Measurements from ENCODE around the gene HNRNPF.

The HNRNPF gene

GRCh38 chr10:43374194-43374593 lies 34.8 kb downstream of the HNRNPF start:
- no peaks in the 10 kb centered on the region for H3K36me3 ChIP-seq (ENCODE audit: insufficient read depth, low read length)
- no peak; the same call in 2 of the 3 replicates for ATAC-seq (ENCODE audit: insufficient read depth, low read depth)
- TF ChIP-seq, protein P1, sequence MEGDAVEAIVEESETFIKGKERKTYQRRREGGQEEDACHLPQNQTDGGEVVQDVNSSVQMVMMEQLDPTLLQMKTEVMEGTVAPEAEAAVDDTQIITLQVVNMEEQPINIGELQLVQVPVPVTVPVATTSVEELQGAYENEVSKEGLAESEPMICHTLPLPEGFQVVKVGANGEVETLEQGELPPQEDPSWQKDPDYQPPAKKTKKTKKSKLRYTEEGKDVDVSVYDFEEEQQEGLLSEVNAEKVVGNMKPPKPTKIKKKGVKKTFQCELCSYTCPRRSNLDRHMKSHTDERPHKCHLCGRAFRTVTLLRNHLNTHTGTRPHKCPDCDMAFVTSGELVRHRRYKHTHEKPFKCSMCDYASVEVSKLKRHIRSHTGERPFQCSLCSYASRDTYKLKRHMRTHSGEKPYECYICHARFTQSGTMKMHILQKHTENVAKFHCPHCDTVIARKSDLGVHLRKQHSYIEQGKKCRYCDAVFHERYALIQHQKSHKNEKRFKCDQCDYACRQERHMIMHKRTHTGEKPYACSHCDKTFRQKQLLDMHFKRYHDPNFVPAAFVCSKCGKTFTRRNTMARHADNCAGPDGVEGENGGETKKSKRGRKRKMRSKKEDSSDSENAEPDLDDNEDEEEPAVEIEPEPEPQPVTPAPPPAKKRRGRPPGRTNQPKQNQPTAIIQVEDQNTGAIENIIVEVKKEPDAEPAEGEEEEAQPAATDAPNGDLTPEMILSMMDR (IDR thresholded peaks at IDR 0.05; ENCODE audit: borderline replicate concordance, extremely low read depth, low read length, poor library complexity, severe bottlenecking), result no peak
- TF ChIP-seq EZH2 (IDR thresholded peaks at IDR 0.05; ENCODE audit: borderline replicate concordance, low read depth, low read length, severe bottlenecking), result no peak
- no peaks in the 10 kb centered on the region for H3K4me1 ChIP-seq (ENCODE audit: insufficient read depth, low read length)
- H3K9me3 ChIP-seq (ENCODE audit: insufficient read depth, low read length, severe bottlenecking), result no peaks in the 10 kb centered on the region
- H4K20me1 ChIP-seq (ENCODE audit: insufficient read depth, low read length), result no peaks in the 10 kb centered on the region
- H3K27ac ChIP-seq (ENCODE audit: low read length), result no peak overlapping the region
- DNase-seq, result no peak
- H3K4me3 ChIP-seq (ENCODE audit: low read depth in 1 of 2, low read length in 2 of 2), result no peak overlapping the region
- H3K27me3 ChIP-seq (ENCODE audit: insufficient read depth, low read length, poor library complexity), result no peaks in the 10 kb centered on the region
- no peak overlapping the region for H3K9ac ChIP-seq (ENCODE audit: low read depth, low read length)
- H2AFZ ChIP-seq (ENCODE audit: low read depth, low read length), result no peak overlapping the region
- H3K4me2 ChIP-seq (ENCODE audit: insufficient read depth, low read length), result no peak overlapping the region
- H3K79me2 ChIP-seq (ENCODE audit: insufficient read depth, low read length), result no peaks in the 10 kb centered on the region

DNA sequence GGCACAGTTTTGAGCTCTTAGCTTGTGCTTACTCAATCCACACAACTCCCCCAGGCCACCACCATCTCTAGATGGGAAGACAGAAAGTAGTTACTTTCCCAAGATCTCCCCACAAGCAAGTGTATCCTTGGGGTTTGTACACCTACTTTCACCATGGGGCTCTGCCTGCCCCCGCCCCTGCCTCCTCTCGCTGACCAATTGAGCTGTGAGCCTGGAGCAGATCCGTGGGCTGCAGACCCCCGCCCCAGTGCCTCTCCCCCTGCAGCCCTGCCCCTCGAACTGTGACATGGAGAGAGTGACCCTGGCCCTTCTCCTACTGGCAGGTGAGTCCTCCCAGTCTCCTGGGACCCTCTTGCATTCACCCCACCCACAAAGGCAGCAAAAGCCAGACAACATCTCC lies 35.5 kb downstream of the HNRNPF start:
- H3K4me1 ChIP-seq (ENCODE audit: insufficient read depth, low read length), result no peaks in the 10 kb centered on the region
- no peak for DNase-seq
- H3K4me3 ChIP-seq (ENCODE audit: low read depth in 1 of 2, low read length in 2 of 2), result no peak overlapping the region
- no peak overlapping the region for H3K9ac ChIP-seq (ENCODE audit: low read depth, low read length)
- TF ChIP-seq, protein P1 (IDR thresholded peaks at IDR 0.05; ENCODE audit: borderline replicate concordance, extremely low read depth, low read length, poor library complexity, severe bottlenecking), result no peak
- TF ChIP-seq EZH2 (IDR thresholded peaks at IDR 0.05; ENCODE audit: borderline replicate concordance, low read depth, low read length, severe bottlenecking), result no peak
- no peaks in the 10 kb centered on the region for H3K9me3 ChIP-seq (ENCODE audit: insufficient read depth, low read length, severe bottlenecking)
- H3K79me2 ChIP-seq (ENCODE audit: insufficient read depth, low read length), result no peaks in the 10 kb centered on the region
- ATAC-seq (ENCODE audit: insufficient read depth, low read depth), result no peak
- H3K27ac ChIP-seq (ENCODE audit: low read length), result no peak overlapping the region
- H3K4me2 ChIP-seq (ENCODE audit: insufficient read depth, low read length), result no peak overlapping the region
- H4K20me1 ChIP-seq (ENCODE audit: insufficient read depth, low read length), result no peaks in the 10 kb centered on the region
- H3K36me3 ChIP-seq (ENCODE audit: insufficient read depth, low read length), result no peaks in the 10 kb centered on the region
- no peaks in the 10 kb centered on the region for H3K27me3 ChIP-seq (ENCODE audit: insufficient read depth, low read length, poor library complexity)
- H2AFZ ChIP-seq (ENCODE audit: low read depth, low read length), result no peak overlapping the region

DNA sequence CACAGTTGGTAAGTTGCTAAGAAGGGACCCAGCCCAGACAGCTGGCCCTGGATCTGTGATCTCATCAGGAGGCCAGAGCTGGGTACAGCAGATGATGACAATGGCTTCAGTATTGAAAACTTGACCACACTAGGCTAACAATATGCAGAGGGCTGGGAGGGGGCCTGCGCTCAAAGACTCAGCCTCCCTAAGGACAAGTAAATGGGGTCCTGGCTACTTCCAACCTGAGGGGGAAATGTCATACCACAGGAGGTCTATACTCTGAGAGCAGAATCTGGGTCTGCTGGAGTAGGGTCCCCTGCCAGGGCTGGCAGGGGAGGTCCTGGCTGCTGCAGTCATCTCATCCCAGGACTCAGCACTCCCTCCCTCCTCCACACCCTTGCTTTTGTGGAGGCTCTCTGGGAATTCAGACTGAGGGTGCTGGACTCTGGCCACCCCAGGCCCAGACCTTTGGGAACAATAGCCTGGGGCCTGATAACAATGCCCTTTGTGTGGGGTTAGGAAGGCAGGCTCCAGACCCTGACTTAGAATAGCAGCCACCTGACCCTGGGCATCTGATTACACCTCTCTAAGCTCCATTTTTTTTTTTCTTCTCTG lies 36.1 kb downstream of the HNRNPF start:
- Histone ChIP-seq H4K20me1 (ENCODE audit: insufficient read depth, low read length) (no peaks in the 10 kb centered on the region), H3K27ac (ENCODE audit: low read length) (no peak overlapping the region), H3K4me2 (ENCODE audit: insufficient read depth, low read length) (no peak overlapping the region), H3K4me3 (ENCODE audit: low read depth in 1 of 2, low read length in 2 of 2) (no peak overlapping the region), H3K9me3 (ENCODE audit: insufficient read depth, low read length, severe bottlenecking) (no peaks in the 10 kb centered on the region), H3K27me3 (ENCODE audit: insufficient read depth, low read length, poor library complexity) (no peaks in the 10 kb centered on the region), H3K79me2 (ENCODE audit: insufficient read depth, low read length) (no peaks in the 10 kb centered on the region), H3K9ac (ENCODE audit: low read depth, low read length) (no peak overlapping the region), H3K4me1 (ENCODE audit: insufficient read depth, low read length) (no peaks in the 10 kb centered on the region), H2AFZ (ENCODE audit: low read depth, low read length) (no peak overlapping the region), H3K36me3 (ENCODE audit: insufficient read depth, low read length) (no peaks in the 10 kb centered on the region)
- DNase-seq, result no peak
- TF ChIP-seq, protein P1 (IDR thresholded peaks at IDR 0.05; ENCODE audit: borderline replicate concordance, extremely low read depth, low read length, poor library complexity, severe bottlenecking), result no peak
- no peak for TF ChIP-seq EZH2 (IDR thresholded peaks at IDR 0.05; ENCODE audit: borderline replicate concordance, low read depth, low read length, severe bottlenecking)
- no peak for ATAC-seq (ENCODE audit: insufficient read depth, low read depth)
